ENCODE results near the gene PIK3C2A. TPM values are rescaled to one million over a fixed set of nuclear protein-coding genes. Genes with fewer than 3 reads are reported as not detected.

The PIK3C2A gene
- total and polyA plus RNA-seq, 10 of the 15 experiments (the other 5 are each of a cell fraction or from before 2014, with no cell fraction given) = 1.6 to 20.6 (median 9.1) TPM

GRCh38 chr11:17163736-17164135 lies 44.0 kb downstream of the PIK3C2A start (continued):
- TF ChIP-seq PBX3 (IDR thresholded peaks at IDR 0.05; ENCODE audit: insufficient replicate concordance, low read depth, low read length) = no peak
- TF ChIP-seq E4F1 (IDR thresholded peaks at IDR 0.05; ENCODE audit: borderline replicate concordance, partially characterized antibody) = no peak

GRCh38 chr11:17163291-17163690 lies 44.5 kb downstream of the PIK3C2A start:
- intact Hi-C loops (cut with micrococcal nuclease; ENCODE audit: unreplicated experiment) = no loop called here
- Histone ChIP-seq H2AFZ (ENCODE audit: control insufficient read depth, low read depth, low read length) (no peak overlapping the region), H3K4me1 (ENCODE audit: control insufficient read depth, insufficient read depth, low read length) (peaks cover 21% of the 10 kb centered on the region), H3K9ac (ENCODE audit: control insufficient read depth, insufficient read depth, low read length) (no peak overlapping the region), H3K4me2 (ENCODE audit: control insufficient read depth, insufficient read depth) (no peak overlapping the region), H3K79me2 (ENCODE audit: control insufficient read depth, insufficient read depth, low read length) (peaks cover 2% of the 10 kb centered on the region), H3K36me3 (ENCODE audit: control insufficient read depth in 2 of 2, insufficient read depth in 2 of 2, low read length in 1 of 2) (no peaks in the 10 kb centered on the region), H3K27ac (ENCODE audit: control insufficient read depth, insufficient read depth) (no peak overlapping the region), H3K9me3 (replicated peaks; ENCODE audit: control insufficient read depth, insufficient read depth, low read length) (no peaks in the 10 kb centered on the region), H3K27me3 (replicated peaks in 1 of 2; ENCODE audit: control insufficient read depth in 2 of 2, insufficient read depth in 2 of 2, low read length in 1 of 2) (no peaks in the 10 kb centered on the region), H4K20me1 (ENCODE audit: control insufficient read depth, insufficient read depth) (no peaks in the 10 kb centered on the region), H3K4me3 (no peak overlapping the region)
- FAIRE-seq = no peak
- ChIA-PET POLR2A (interaction anchor here (0.8 to 1.6 kb wide), 3 partner anchors 8 to 46 kb away, joined by 3 to 4 read pairs (median 3); no protein-coding TSS in a partner anchor), RAD21 (ENCODE audit: unreplicated experiment) (no interaction called here), SMC1A (ENCODE audit: uncharacterized antibody, unreplicated experiment) (interaction anchor here (1.0 to 2.5 kb wide), 5 partner anchors 9 to 85 kb away, joined by 3 to 6 read pairs (median 5); partner anchors contain the start of genes PIK3C2A and RPS13), CTCF (interaction anchor here (0.9 to 1.3 kb wide), 2 partner anchors 8 to 1158 kb away, joined by 3 to 4 read pairs; no protein-coding TSS in a partner anchor)
- in situ Hi-C loops (cut with MboI) = no loop called here
- BruUV-seq (replicated peaks) = no TSS peak
- no peak for DNase-seq (ENCODE audit: low read depth, low spot score)
- 99% methylated on average over 5 of the region's 5 CpGs for WGBS (ENCODE audit: insufficient coverage, insufficient replicate concordance, low lambda C conversion rate, missing lambda C conversion rate)
- ATAC-seq = no peak
- no peak for TF ChIP-seq WRNIP1 (IDR thresholded peaks at IDR 0.05; ENCODE audit: borderline replicate concordance, low read depth, low read length)
- TF ChIP-seq PRDM15 (CRISPR knock-in tag; IDR thresholded peaks at IDR 0.05) = no peak
- TF ChIP-seq REST (IDR thresholded peaks at IDR 0.05; ENCODE audit: low read depth, low read length) = no peak

All from GM12878 (cell line).